SK-N-SH treated with all-trans-retinoic acid at 6 μM for 48 hours (cell line): Measurements from ENCODE around the gene RSF1.

Source experiments
- ATAC-seq: fragments of 200-7000 bp; cut with Tn5 transposase; 3 replicates; pipeline ENCODE4 v1.9.1; 2020; ENCODE audit warnings: mild to moderate bottlenecking, moderate library complexity
- BACH2 ChIP-seq: fragments of 250-450 bp; sonication (Bioruptor Pico); IDR thresholded peaks from 2 replicates; pipeline ENCODE4 v1.9.0; 2021; ENCODE audit warnings: mild to moderate bottlenecking, borderline replicate concordance
- CREB5 ChIP-seq: fragments of 250-450 bp; sonication (Bioruptor Pico); IDR thresholded peaks from 2 replicates; pipeline ENCODE4 v1.5.1; 2020; ENCODE audit warnings: low read depth, mild to moderate bottlenecking, moderate library complexity
- CSDC2 ChIP-seq: fragments of 250-450 bp; sonication (Bioruptor Pico); IDR thresholded peaks from 2 replicates; pipeline ENCODE4 v1.5.0; 2020; ENCODE audit warnings: mild to moderate bottlenecking, moderate library complexity
- CSRNP3 ChIP-seq: fragments of 250-450 bp; sonication (Bioruptor Pico); IDR thresholded peaks from 2 replicates; pipeline ENCODE4 v1.5.1; 2021; ENCODE audit warnings: mild to moderate bottlenecking, moderate library complexity
- ESRRG ChIP-seq: fragments of 250-450 bp; sonication (Bioruptor Pico); IDR thresholded peaks from 2 replicates; pipeline ENCODE4 v1.6.1; 2021; ENCODE audit warnings: mild to moderate bottlenecking
- GLIS3 ChIP-seq: fragments of 250-450 bp; sonication (Bioruptor Pico); IDR thresholded peaks from 2 replicates; pipeline ENCODE4 v1.5.0; 2020; ENCODE audit warnings: mild to moderate bottlenecking, moderate library complexity
- ISL1 ChIP-seq: fragments of 250-450 bp; sonication (Bioruptor Pico); IDR thresholded peaks from 2 replicates; pipeline ENCODE4 v2.1.2; 2022; ENCODE audit warnings: mild to moderate bottlenecking, moderate library complexity
- OSR1 ChIP-seq: fragments of 250-450 bp; sonication (Bioruptor Pico); IDR thresholded peaks from 2 replicates; pipeline ENCODE4 v1.8.0; 2022; ENCODE audit warnings: moderate library complexity, mild to moderate bottlenecking, inconsistent platforms
- PATZ1 ChIP-seq: fragments of 250-450 bp; sonication (Bioruptor Pico); IDR thresholded peaks from 2 replicates; pipeline ENCODE4 v1.8.0; 2020; ENCODE audit warnings: mild to moderate bottlenecking, moderate library complexity, borderline replicate concordance
- POU6F1 ChIP-seq: fragments of 250-450 bp; sonication (Bioruptor Pico); IDR thresholded peaks from 2 replicates; pipeline ENCODE4 v1.8.0; 2021; ENCODE audit warnings: low read depth, mild to moderate bottlenecking, moderate library complexity, borderline replicate concordance
- PPARA ChIP-seq: fragments of 250-450 bp; sonication (Bioruptor Pico); IDR thresholded peaks from 2 replicates; pipeline ENCODE4 v1.5.0; 2020; ENCODE audit warnings: mild to moderate bottlenecking, borderline replicate concordance
- RARB ChIP-seq: fragments of 250-450 bp; sonication (Bioruptor Pico); IDR thresholded peaks from 2 replicates; pipeline ENCODE4 v1.8.0; 2021; ENCODE audit warnings: mild to moderate bottlenecking, moderate library complexity
- SNAI2 ChIP-seq: fragments of 250-450 bp; sonication (Bioruptor Pico); IDR thresholded peaks from 2 replicates; pipeline ENCODE4 v1.5.0; 2020; ENCODE audit warnings: mild to moderate bottlenecking, moderate library complexity
- TCF4 ChIP-seq: fragments of 250-450 bp; sonication (Bioruptor Pico); IDR thresholded peaks from 2 replicates; pipeline ENCODE4 v1.8.0; 2021; ENCODE audit warnings: mild to moderate bottlenecking, moderate library complexity, borderline replicate concordance
- TOX ChIP-seq: fragments of 250-450 bp; sonication (Bioruptor Pico); IDR thresholded peaks from 2 replicates; pipeline ENCODE4 v1.8.0; 2021; ENCODE audit warnings: mild to moderate bottlenecking, moderate library complexity, borderline replicate concordance
- TSHZ2 ChIP-seq: fragments of 250-450 bp; sonication (Bioruptor Pico); IDR thresholded peaks from 2 replicates; pipeline ENCODE4 v1.5.0; 2020; ENCODE audit warnings: mild to moderate bottlenecking, moderate library complexity
- ZC3H10 ChIP-seq: fragments of 250-450 bp; sonication (Bioruptor Pico); IDR thresholded peaks from 2 replicates; pipeline ENCODE4 v1.5.1; 2021; ENCODE audit warnings: mild to moderate bottlenecking, moderate library complexity
- ZFP3 ChIP-seq: fragments of 250-450 bp; sonication (Bioruptor Pico); IDR thresholded peaks from 2 replicates; pipeline ENCODE4 v1.5.0; 2020; ENCODE audit warnings: mild to moderate bottlenecking, moderate library complexity
- ZNF565 ChIP-seq: fragments of 450-650 bp; formaldehyde crosslinking; conservative IDR thresholded peaks from 2 replicates; pipeline ENCODE4 v1.5.0; 2020; ENCODE audit warnings: low read depth, mild to moderate bottlenecking, moderate library complexity
- ZNF70 ChIP-seq: fragments of 450-650 bp; formaldehyde crosslinking; IDR thresholded peaks from 2 replicates; pipeline ENCODE4 v1.5.0; 2020; ENCODE audit warnings: mild to moderate bottlenecking, moderate library complexity
- ZNF8 ChIP-seq: fragments of 450-650 bp; formaldehyde crosslinking; IDR thresholded peaks from 2 replicates; pipeline ENCODE4 v1.5.0; 2020; ENCODE audit warnings: mild to moderate bottlenecking, moderate library complexity

RSF1 gene

GRCh38 chr11:77783025-77783424 is 37.5 kb downstream of the RSF1 start:
- no peak for ATAC-seq

GRCh38 chr11:77779935-77780334 is 40.6 kb downstream of the RSF1 start:
- no peak for ATAC-seq
- TF ChIP-seq CSDC2 (CRISPR knock-in tag): 0 out of 2 replicates have a peak, but pooled peaks have one; percentile 71
- no peak for TF ChIP-seq ISL1 (CRISPR knock-in tag)
- TF ChIP-seq, all 23 proteins: peak for 1

More at GRCh38 chr11:77783025-77783424, 37.5 kb downstream of the RSF1 start:
- no peak for TF ChIP-seq ISL1 (CRISPR knock-in tag)
- no peak for TF ChIP-seq ESRRG
- TF ChIP-seq OSR1: no peak
- TF ChIP-seq RARB (CRISPR knock-in tag): no peak
- no peak for TF ChIP-seq TCF4 (CRISPR knock-in tag)
- TF ChIP-seq ZC3H10 (CRISPR knock-in tag): no peak

GRCh38 chr11:77778549-77778948 is 42.0 kb downstream of the RSF1 start:
- no peak for TF ChIP-seq ZFP3 (CRISPR knock-in tag)
- TF ChIP-seq ZNF565 (CRISPR knock-in tag): no peak
- TF ChIP-seq CREB5 (CRISPR knock-in tag): no peak
- no peak for TF ChIP-seq TCF4 (CRISPR knock-in tag)
- TF ChIP-seq SNAI2 (CRISPR knock-in tag): no peak
- TF ChIP-seq BACH2: no peak
- no peak for TF ChIP-seq POU6F1
- no peak for TF ChIP-seq PATZ1
- TF ChIP-seq ISL1 (CRISPR knock-in tag): no peak
- no peak for TF ChIP-seq ZNF70
- no peak for TF ChIP-seq CSRNP3 (CRISPR knock-in tag)
- no peak for TF ChIP-seq ZNF8 (CRISPR knock-in tag)
- no peak for ATAC-seq

- TF ChIP-seq CSDC2 (CRISPR knock-in tag) (no peak), ISL1 (CRISPR knock-in tag) (no peak), TSHZ2 (CRISPR knock-in tag) (no peak), GLIS3 (CRISPR knock-in tag) (no peak), ZNF70 (no peak), BACH2 (no peak), SNAI2 (CRISPR knock-in tag) (no peak), TCF4 (CRISPR knock-in tag) (no peak), TOX (CRISPR knock-in tag) (no peak), PPARA (CRISPR knock-in tag) (no peak), RARB (CRISPR knock-in tag) (no peak), ZFP3 (CRISPR knock-in tag) (no peak), OSR1 (no peak), ZNF565 (CRISPR knock-in tag) (no peak)
- ATAC-seq: no peak
These were observed 42.4 kb downstream of the RSF1 start for GRCh38 chr11:77778118-77778517.
